OCI-LY7 (cell line): Measurements from ENCODE around the gene CLMP. TPM values are rescaled to one million over a fixed set of nuclear protein-coding genes. Genes with fewer than 3 reads are reported as not detected.

Source experiments
- BruUV-seq: library from RNA; stranded (reverse); fragments of 400-500 nt; replicated peaks from 2 replicates; lab custom pipeline; 2021; lab: Mats Ljungman, UMichigan
- CTCF ChIA-PET: fragments of 300-600 bp; sonication (Branson Sonifier 250); formaldehyde crosslinking; loops from one replicate; lab custom pipeline; 2022; ENCODE audit warnings: antibody characterized with exemption; ENCODE audit not compliant: unreplicated experiment; lab: Charles Lee
- POLR2A ChIA-PET: fragments of 300-600 bp; sonication (Branson Sonifier 250); formaldehyde crosslinking; loops from one replicate; lab custom pipeline; 2022; ENCODE audit warnings: antibody characterized with exemption; lab: Charles Lee
- DNase-seq: peaks from one replicate; pipeline ENCODE4 v3.0.0-alpha.2; 2015; ENCODE audit warnings: low spot score
- H2AFZ ChIP-seq: fragments of 200-600 bp; sonication (generic), shearing (Covaris generic); 2 replicates; pipeline ENCODE4 v1.6.1; 2014; ENCODE audit warnings: mild to moderate bottlenecking, antibody characterized with exemption, low read length, moderate library complexity
- H3K27ac ChIP-seq: fragments of 200-600 bp; sonication (generic); 2 replicates; pipeline ENCODE4 v1.5.1; 2014; ENCODE audit warnings: mixed run types, low read depth, mild to moderate bottlenecking, moderate library complexity, low read length, inconsistent platforms; ENCODE audit not compliant: poor library complexity, severe bottlenecking
- H3K36me3 ChIP-seq: fragments of 200-600 bp; sonication (generic); 2 replicates; pipeline ENCODE4 v1.6.1; 2014; ENCODE audit warnings: mild to moderate bottlenecking, antibody characterized with exemption, low read length, moderate library complexity, mixed read lengths; ENCODE audit not compliant: insufficient read depth
- H3K4me1 ChIP-seq: fragments of 200-600 bp; sonication (generic); 2 replicates; pipeline ENCODE4 v1.5.1; 2014; ENCODE audit warnings: mild to moderate bottlenecking, low read length; ENCODE audit not compliant: insufficient read depth, poor library complexity, severe bottlenecking
- H3K4me2 ChIP-seq: fragments of 200-600 bp; sonication (generic); 2 replicates; pipeline ENCODE4 v1.6.1; 2014; ENCODE audit warnings: mild to moderate bottlenecking, low read length
- H3K4me3 ChIP-seq: fragments of 200-600 bp; sonication (generic); 2 replicates; pipeline ENCODE4 v1.5.1; 2014; ENCODE audit warnings: mild to moderate bottlenecking, low read depth, low read length; ENCODE audit not compliant: poor library complexity, severe bottlenecking
- H3K79me2 ChIP-seq: fragments of 200-600 bp; sonication (generic); 2 replicates; pipeline ENCODE4 v1.6.1; 2016; ENCODE audit warnings: low read depth, mild to moderate bottlenecking, low read length, moderate library complexity, mixed read lengths; ENCODE audit not compliant: insufficient read depth
- H3K9me2 ChIP-seq: fragments of 200-600 bp; sonication (generic); 2 replicates; pipeline ENCODE4 v1.6.1; 2016; ENCODE audit warnings: mild to moderate bottlenecking, low read length, mixed read lengths; ENCODE audit not compliant: insufficient read depth
- H3K9me3 ChIP-seq: fragments of 200-600 bp; sonication (generic); 2 replicates; pipeline ENCODE4 v1.6.1; 2014; ENCODE audit warnings: mild to moderate bottlenecking, mixed run types, low read length, mixed read lengths
- H4K20me1 ChIP-seq: fragments of 200-600 bp; sonication (generic); 2 replicates; pipeline ENCODE4 v1.6.1; 2014; ENCODE audit warnings: mild to moderate bottlenecking, antibody characterized with exemption, low read length, moderate library complexity, mixed read lengths; ENCODE audit not compliant: insufficient read depth
- EZH2phosphoT487 ChIP-seq: fragments of 200-600 bp; sonication (generic); IDR thresholded peaks from 2 replicates; pipeline ENCODE4 v1.6.1; 2018; ENCODE audit warnings: low read depth, borderline replicate concordance, mild to moderate bottlenecking, mixed run types, antibody characterized with exemption, low read length, moderate library complexity, mixed read lengths
- intact Hi-C: fragments of 100-400 bp; cut with micrococcal nuclease; formaldehyde crosslinking; loops from one replicate; pipeline ENCODE4 v1.10.0; 2022; ENCODE audit not compliant: unreplicated experiment
- total RNA-seq, 2 experiments: library from RNA; depleted of rRNA in 1 of 2; stranded (reverse); fragments of >200 nt in 1 of 2; shearing (Covaris generic) in 1 of 2; gene quantifications; 2 replicates each; pipeline ENCODE4 v1.2.3, GENCODE V29; 2014 to 2022
- TF ChIP-seq, protein P1 (sequence below): fragments of 200-600 bp; sonication (generic); conservative IDR thresholded peaks from 2 replicates; pipeline ENCODE4 v1.5.1; 2014; ENCODE audit warnings: mild to moderate bottlenecking, antibody characterized with exemption, low read length, moderate library complexity, mixed read lengths

The CLMP gene
- total RNA-seq, 2 experiments from 2014 or later = not detected

DNA sequence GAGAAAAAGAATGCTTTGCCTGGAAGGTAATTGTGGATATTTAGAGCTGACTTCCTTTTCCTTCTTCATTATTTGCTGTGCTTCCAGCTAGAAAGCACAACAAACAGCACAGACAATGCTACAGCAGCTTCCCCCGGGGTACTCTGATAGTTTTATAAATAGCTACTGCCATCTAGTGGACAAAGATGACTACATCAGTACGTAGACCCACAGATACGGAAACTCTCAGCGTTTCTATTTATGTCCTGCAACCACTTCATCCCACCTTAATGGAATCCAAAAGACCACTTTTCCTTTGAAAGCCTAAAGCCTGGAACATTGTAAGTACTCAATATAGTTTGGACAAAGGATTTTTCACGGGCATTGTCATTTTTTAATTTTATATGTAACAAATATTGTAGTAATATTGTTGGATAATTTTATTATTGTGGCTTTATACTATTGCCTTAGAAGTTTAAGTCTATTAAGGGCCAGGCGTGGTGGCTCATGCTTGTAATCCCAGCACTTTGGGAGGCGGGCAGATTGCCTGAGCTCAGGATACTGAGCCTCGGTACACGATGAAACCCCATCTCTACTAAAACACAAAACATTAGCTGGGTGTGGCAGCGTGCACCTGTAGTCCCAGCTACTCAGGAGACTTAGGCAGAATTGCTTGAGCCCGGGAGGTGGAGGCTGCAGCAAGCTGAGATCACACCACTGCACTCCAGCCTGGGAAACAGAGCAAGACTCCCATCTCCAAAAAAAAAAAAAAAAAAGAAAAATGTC lies 140.6 kb downstream of the CLMP start:
- POLR2A ChIA-PET = interaction anchor here (0.6 to 1.7 kb wide), 10 partner anchors 8 to 1975 kb away, joined by 3 to 12 read pairs (median 4); partner anchors contain the start of gene HSPA8
- DNase-seq = peak; percentile 88
- H4K20me1 ChIP-seq = peaks cover 28% of the 10 kb centered on the region; the same call in 1 of the 2 replicates
- no peaks in the 10 kb centered on the region for H3K9me3 ChIP-seq
- CTCF ChIA-PET = interaction anchor here (0.6 to 1.5 kb wide), 3 partner anchors 10 to 282 kb away, joined by 3 to 5 read pairs (median 3); no protein-coding TSS in a partner anchor
- H3K9me2 ChIP-seq = no peaks in the 10 kb centered on the region
- H3K4me1 ChIP-seq = peaks cover 34% of the 10 kb centered on the region
- H3K79me2 ChIP-seq = peaks cover 27% of the 10 kb centered on the region; the same call in 1 of the 2 replicates
- no peak overlapping the region for H3K4me2 ChIP-seq
- H2AFZ ChIP-seq = no peak overlapping the region
- no TSS peak for BruUV-seq
- H3K36me3 ChIP-seq = peaks cover 64% of the 10 kb centered on the region
- H3K27ac ChIP-seq = peak overlapping the region; percentile 35
- no peak for TF ChIP-seq EZH2phosphoT487
- TF ChIP-seq, protein P1, sequence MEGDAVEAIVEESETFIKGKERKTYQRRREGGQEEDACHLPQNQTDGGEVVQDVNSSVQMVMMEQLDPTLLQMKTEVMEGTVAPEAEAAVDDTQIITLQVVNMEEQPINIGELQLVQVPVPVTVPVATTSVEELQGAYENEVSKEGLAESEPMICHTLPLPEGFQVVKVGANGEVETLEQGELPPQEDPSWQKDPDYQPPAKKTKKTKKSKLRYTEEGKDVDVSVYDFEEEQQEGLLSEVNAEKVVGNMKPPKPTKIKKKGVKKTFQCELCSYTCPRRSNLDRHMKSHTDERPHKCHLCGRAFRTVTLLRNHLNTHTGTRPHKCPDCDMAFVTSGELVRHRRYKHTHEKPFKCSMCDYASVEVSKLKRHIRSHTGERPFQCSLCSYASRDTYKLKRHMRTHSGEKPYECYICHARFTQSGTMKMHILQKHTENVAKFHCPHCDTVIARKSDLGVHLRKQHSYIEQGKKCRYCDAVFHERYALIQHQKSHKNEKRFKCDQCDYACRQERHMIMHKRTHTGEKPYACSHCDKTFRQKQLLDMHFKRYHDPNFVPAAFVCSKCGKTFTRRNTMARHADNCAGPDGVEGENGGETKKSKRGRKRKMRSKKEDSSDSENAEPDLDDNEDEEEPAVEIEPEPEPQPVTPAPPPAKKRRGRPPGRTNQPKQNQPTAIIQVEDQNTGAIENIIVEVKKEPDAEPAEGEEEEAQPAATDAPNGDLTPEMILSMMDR = peak; percentile 83
- no peak overlapping the region for H3K4me3 ChIP-seq
- intact Hi-C loops = loop anchor here (1.0 kb wide), 1 partner anchor 191 kb away; no protein-coding TSS in a partner anchor

DNA sequence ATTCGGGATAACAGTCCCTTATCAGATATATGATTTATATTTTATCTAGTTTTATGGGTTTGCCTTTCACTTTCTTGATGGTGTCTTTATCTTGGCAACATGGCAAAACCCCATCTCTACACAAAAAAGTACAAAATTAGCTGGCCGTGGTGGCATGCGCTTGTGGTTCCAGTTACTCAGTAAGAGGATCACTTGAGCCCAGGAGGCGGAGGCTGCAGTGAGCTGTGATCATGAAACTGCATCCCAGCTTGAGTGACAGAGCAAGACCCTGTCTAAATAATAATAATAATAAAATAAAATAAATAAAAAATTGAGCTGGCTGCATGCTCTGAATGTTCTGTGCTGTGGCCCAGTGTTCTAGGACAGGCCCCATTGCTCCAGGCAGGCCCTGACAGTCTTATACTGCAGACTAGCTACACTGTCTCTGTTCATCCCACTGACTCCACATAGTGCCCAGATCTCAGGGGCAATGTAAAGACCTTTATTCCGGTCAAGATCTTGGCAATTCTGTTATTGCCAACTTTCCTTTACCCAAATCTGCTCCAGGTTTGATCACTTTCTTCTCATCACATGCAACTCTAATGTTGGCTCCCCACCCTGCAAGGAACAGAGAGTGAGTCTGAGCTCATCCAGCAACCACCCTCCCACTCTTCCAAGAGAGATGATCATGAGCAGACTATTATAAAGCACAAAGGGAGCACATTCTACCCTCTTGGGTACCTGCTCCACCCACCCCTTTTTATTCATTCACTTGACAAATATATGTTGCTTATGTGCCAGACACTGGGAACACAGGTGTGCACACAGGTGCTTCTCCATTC lies 141.9 kb downstream of the CLMP start:
- no peaks in the 10 kb centered on the region for H3K9me2 ChIP-seq
- H3K36me3 ChIP-seq = peaks cover 50% of the 10 kb centered on the region
- ChIA-PET CTCF (interaction anchor here (1.2 to 1.5 kb wide), 2 partner anchors 11 to 195 kb away, joined by 3 to 5 read pairs; no protein-coding TSS in a partner anchor), POLR2A (interaction anchor here (0.5 to 1.4 kb wide), 5 partner anchors 9 to 335 kb away, joined by 3 to 5 read pairs (median 3); partner anchors contain the start of gene HSPA8)
- no peak overlapping the region for H2AFZ ChIP-seq
- peaks cover 14% of the 10 kb centered on the region; the same call in 1 of the 2 replicates for H3K79me2 ChIP-seq
- H3K4me1 ChIP-seq = peaks cover 21% of the 10 kb centered on the region
- DNase-seq = peak; percentile 7
- no peak overlapping the region for H3K4me3 ChIP-seq
- BruUV-seq = no TSS peak
- H3K9me3 ChIP-seq = no peaks in the 10 kb centered on the region
- no peak overlapping the region for H3K27ac ChIP-seq
- TF ChIP-seq EZH2phosphoT487 = no peak
- intact Hi-C loops = no loop called here
- peaks cover 14% of the 10 kb centered on the region; the same call in 1 of the 2 replicates for H4K20me1 ChIP-seq
- no peak overlapping the region for H3K4me2 ChIP-seq

DNA sequence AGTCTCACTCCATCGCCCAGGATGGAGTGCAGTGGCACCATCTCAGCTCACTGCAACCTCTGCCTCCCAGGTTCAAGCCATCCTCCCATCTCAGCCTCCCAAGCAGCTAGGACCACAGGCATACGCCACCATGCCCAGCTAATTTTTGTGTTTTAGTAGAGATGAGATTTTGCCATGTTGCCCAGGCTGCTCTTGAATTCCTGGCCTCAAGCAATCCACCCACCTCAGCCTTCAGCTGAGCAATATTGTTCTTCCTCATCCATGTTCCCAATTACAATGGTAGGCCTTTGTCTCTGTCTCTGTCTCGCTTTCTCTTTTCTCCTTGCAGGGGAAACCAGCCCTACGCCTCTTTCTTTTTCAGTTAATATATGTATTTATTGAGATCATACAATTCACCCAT lies 143.4 kb downstream of the CLMP start:
- intact Hi-C loops = no loop called here
- ChIA-PET POLR2A (interaction anchor here (1.3 kb wide), 1 partner anchor 29 kb away, joined by 3 read pairs; no protein-coding TSS in a partner anchor), CTCF (no interaction called here)
- Histone ChIP-seq H3K4me3 (no peak overlapping the region), H3K27ac (no peak overlapping the region), H3K9me2 (no peaks in the 10 kb centered on the region), H3K4me2 (no peak overlapping the region), H4K20me1 (peaks cover 2% of the 10 kb centered on the region; the same call in 1 of the 2 replicates), H3K4me1 (peaks cover 6% of the 10 kb centered on the region), H3K9me3 (no peaks in the 10 kb centered on the region), H3K36me3 (peaks cover 36% of the 10 kb centered on the region), H3K79me2 (peaks cover under 1% of the 10 kb centered on the region; the same call in 1 of the 2 replicates), H2AFZ (no peak overlapping the region)
- TF ChIP-seq EZH2phosphoT487 = no peak
- TF ChIP-seq, protein P1 = no peak
- DNase-seq = no peak
- BruUV-seq = no TSS peak
